ENCODE measurements around the gene ZSCAN21. TPM values are rescaled to one million over a fixed set of nuclear protein-coding genes. Genes with fewer than 3 reads are reported as not detected.

The ZSCAN21 gene
- total RNA-seq, 1 donor from 2014 or later = 18.9 TPM

- DNase-seq = no peak
Measured at GRCh38 chr7:100027197-100027596, 22.4 kb upstream of the ZSCAN21 start.

GRCh38 chr7:100029596-100029995 is 20.0 kb upstream of the ZSCAN21 start:
- no peak for DNase-seq

- DNase-seq = no peak
Measured at GRCh38 chr7:100033526-100033925, 16.0 kb upstream of the ZSCAN21 start.

- DNase-seq = no peak
Measured at GRCh38 chr7:100034871-100035510, 14.6 kb upstream of the ZSCAN21 start.

GRCh38 chr7:100035876-100036275 is 13.7 kb upstream of the ZSCAN21 start:
- no peak for DNase-seq

- DNase-seq = no peak
Measured at GRCh38 chr7:100038326-100038725, 11.2 kb upstream of the ZSCAN21 start.

- DNase-seq = no peak
Measured at GRCh38 chr7:100040575-100040974, 9.0 kb upstream of the ZSCAN21 start.

- DNase-seq = no peak
Measured at GRCh38 chr7:100044718-100045117, 4.9 kb upstream of the ZSCAN21 start.

- DNase-seq = no peak
Measured at GRCh38 chr7:100048680-100049079, 894 bp upstream of the ZSCAN21 start.

GRCh38 chr7:100051611-100052010 is 2.0 kb downstream of the ZSCAN21 start:
- DNase-seq = no peak

GRCh38 chr7:100053215-100053614 is 3.6 kb downstream of the ZSCAN21 start:
- DNase-seq = peak; percentile 94

- no peak for DNase-seq
Measured at GRCh38 chr7:100057006-100057405, 7.4 kb downstream of the ZSCAN21 start.

GRCh38 chr7:100059251-100059739 is 9.7 kb downstream of the ZSCAN21 start:
- DNase-seq = no peak

- DNase-seq = peak; percentile 79
Measured at GRCh38 chr7:100061518-100062193, 12.1 kb downstream of the ZSCAN21 start.

GRCh38 chr7:100063376-100063775 is 13.8 kb downstream of the ZSCAN21 start:
- DNase-seq = no peak

GRCh38 chr7:100064162-100064561 is 14.6 kb downstream of the ZSCAN21 start:
- DNase-seq = no peak

GRCh38 chr7:100065452-100066186 is 16.0 kb downstream of the ZSCAN21 start:
- DNase-seq = peak; percentile 49

- no peak for DNase-seq
Measured at GRCh38 chr7:100066953-100067352, 17.4 kb downstream of the ZSCAN21 start.

- DNase-seq = no peak
Measured at GRCh38 chr7:100069991-100070390, 20.4 kb downstream of the ZSCAN21 start.

GRCh38 chr7:100071018-100071723 is 21.6 kb downstream of the ZSCAN21 start:
- no peak for DNase-seq

GRCh38 chr7:100072462-100072861 is 22.9 kb downstream of the ZSCAN21 start:
- DNase-seq = no peak

- DNase-seq = no peak
Measured at GRCh38 chr7:100074841-100075240, 25.3 kb downstream of the ZSCAN21 start.

GRCh38 chr7:100075418-100075817 is 25.8 kb downstream of the ZSCAN21 start:
- no peak for DNase-seq
